Measurements from ENCODE around the gene GRK6. TPM values are rescaled to one million over a fixed set of nuclear protein-coding genes. Genes with fewer than 3 reads are reported as not detected.
A peak's percentile ranks its signal among the peaks of the same experiment; 100 is the strongest.

The GRK6 gene
- polyA plus RNA-seq, 1 of the 3 experiments (the other 2 are of a cell fraction), result 39.5 TPM

- no peak for DNase-seq
- H3K79me2 ChIP-seq (ENCODE audit: insufficient read depth), result peaks cover 63% of the 10 kb centered on the region
These were observed 64.5 kb downstream of the GRK6 start for GRCh38 chr5:177490992-177491391.

More at GRCh38 chr5:177490992-177491391, 64.5 kb downstream of the GRK6 start:
- ChIA-PET POLR2A (no interaction called here), CTCF (interaction anchor here (1.0 to 8.4 kb wide), 4 partner anchors 13 to 101 kb away, joined by 3 to 201 read pairs (median 4); partner anchors contain the start of gene DBN1)
- Histone ChIP-seq H3K4me1 (ENCODE audit: control insufficient read depth in 1 of 2, insufficient read depth in 2 of 2, low read depth in 1 of 2, low read length in 1 of 2) (peaks cover 30 to 34% of the 10 kb centered on the region in 2 experiments; a peak in 3 of 4 replicates), H3K9me3 (no peaks in the 10 kb centered on the region), H3K4me3 (ENCODE audit: low read depth in 2 of 2, low read length in 1 of 2) (peak overlapping the region in 1 of 2 experiments; percentile 56; a peak in 1 of 4 replicates), H3K27me3 (ENCODE audit: insufficient read depth) (no peaks in the 10 kb centered on the region), H3K9me2 (no peaks in the 10 kb centered on the region), H3K9ac (no peak overlapping the region), H2AFZ (ENCODE audit: low read depth) (no peak overlapping the region), H4K20me1 (ENCODE audit: insufficient read depth) (peaks cover 88% of the 10 kb centered on the region), H3F3A (replicated peaks; ENCODE audit: insufficient read depth) (peaks cover 30% of the 10 kb centered on the region), H3K36me3 (replicated peaks in 1 of 2; ENCODE audit: control insufficient read depth in 1 of 2, insufficient read depth in 2 of 2, low read length in 1 of 2) (peaks cover 56 to 59% of the 10 kb centered on the region in 2 experiments), H3K27ac (ENCODE audit: low read depth in 2 of 2, low read length in 1 of 2) (0 out of 4 replicates have a peak overlapping the region, but pooled peaks of 1 of the 2 experiments have one; percentile 15), H3K4me2 (no peak overlapping the region)
- WGBS (ENCODE audit: low lambda C conversion rate), result 90% methylated on average over 13 of the region's 16 CpGs
- no peak for TF ChIP-seq CHD2 (IDR thresholded peaks at IDR 0.05; ENCODE audit: low read length, partially characterized antibody)
- no peak for TF ChIP-seq NFIC (IDR thresholded peaks at IDR 0.05; ENCODE audit: borderline replicate concordance)
- TF ChIP-seq TCF12 (IDR thresholded peaks at IDR 0.05), result no peak
- no peak for TF ChIP-seq REST (IDR thresholded peaks at IDR 0.05; ENCODE audit: low read depth, low read length)
- TF ChIP-seq RCOR1 (IDR thresholded peaks at IDR 0.05; ENCODE audit: low read length), result no peak
- no peak for TF ChIP-seq EP300 (IDR thresholded peaks at IDR 0.05; ENCODE audit: borderline replicate concordance in 1 of 2, low read depth in 1 of 2, low read length in 1 of 2)
- TF ChIP-seq, protein P1, sequence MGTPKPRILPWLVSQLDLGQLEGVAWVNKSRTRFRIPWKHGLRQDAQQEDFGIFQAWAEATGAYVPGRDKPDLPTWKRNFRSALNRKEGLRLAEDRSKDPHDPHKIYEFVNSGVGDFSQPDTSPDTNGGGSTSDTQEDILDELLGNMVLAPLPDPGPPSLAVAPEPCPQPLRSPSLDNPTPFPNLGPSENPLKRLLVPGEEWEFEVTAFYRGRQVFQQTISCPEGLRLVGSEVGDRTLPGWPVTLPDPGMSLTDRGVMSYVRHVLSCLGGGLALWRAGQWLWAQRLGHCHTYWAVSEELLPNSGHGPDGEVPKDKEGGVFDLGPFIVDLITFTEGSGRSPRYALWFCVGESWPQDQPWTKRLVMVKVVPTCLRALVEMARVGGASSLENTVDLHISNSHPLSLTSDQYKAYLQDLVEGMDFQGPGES (IDR thresholded peaks at IDR 0.05; ENCODE audit: low read depth, low read length), result no peak
- TF ChIP-seq ZBTB33 (IDR thresholded peaks at IDR 0.05; ENCODE audit: borderline replicate concordance, low read depth), result no peak
- no peak for TF ChIP-seq GABPA (IDR thresholded peaks at IDR 0.05; ENCODE audit: low read depth)
- TF ChIP-seq YY1 (IDR thresholded peaks at IDR 0.05; ENCODE audit: low read depth), result no peak
- TF ChIP-seq FOSL2 (IDR thresholded peaks at IDR 0.05; ENCODE audit: borderline replicate concordance, low read depth), result no peak
- no peak for TF ChIP-seq SMC3 (IDR thresholded peaks at IDR 0.05; ENCODE audit: low read depth, low read length)
- TF ChIP-seq TAF1 (IDR thresholded peaks at IDR 0.05; ENCODE audit: borderline replicate concordance, low read depth, low read length), result no peak
- no peak for TF ChIP-seq RFX5 (IDR thresholded peaks at IDR 0.05; ENCODE audit: low read length)
- TF ChIP-seq JUND (IDR thresholded peaks at IDR 0.05), result no peak
- no peak for TF ChIP-seq FOXM1 (IDR thresholded peaks at IDR 0.05; ENCODE audit: low read depth)
- no peak for TF ChIP-seq GATA2 (CRISPR knock-in tag; IDR thresholded peaks at IDR 0.05)
- no peak for TF ChIP-seq RAD21 (IDR thresholded peaks at IDR 0.05; ENCODE audit: low read length)
- no peak for TF ChIP-seq FOXJ3 (CRISPR knock-in tag; IDR thresholded peaks at IDR 0.05)
